ENCODE measurements around the gene PARD6A.
"Not testable (repeated sequence)": the region's sequence is repeated elsewhere in the genome, so short reads cannot be mapped to it uniquely, and the experiment has no call there.

Gene PARD6A

DNA sequence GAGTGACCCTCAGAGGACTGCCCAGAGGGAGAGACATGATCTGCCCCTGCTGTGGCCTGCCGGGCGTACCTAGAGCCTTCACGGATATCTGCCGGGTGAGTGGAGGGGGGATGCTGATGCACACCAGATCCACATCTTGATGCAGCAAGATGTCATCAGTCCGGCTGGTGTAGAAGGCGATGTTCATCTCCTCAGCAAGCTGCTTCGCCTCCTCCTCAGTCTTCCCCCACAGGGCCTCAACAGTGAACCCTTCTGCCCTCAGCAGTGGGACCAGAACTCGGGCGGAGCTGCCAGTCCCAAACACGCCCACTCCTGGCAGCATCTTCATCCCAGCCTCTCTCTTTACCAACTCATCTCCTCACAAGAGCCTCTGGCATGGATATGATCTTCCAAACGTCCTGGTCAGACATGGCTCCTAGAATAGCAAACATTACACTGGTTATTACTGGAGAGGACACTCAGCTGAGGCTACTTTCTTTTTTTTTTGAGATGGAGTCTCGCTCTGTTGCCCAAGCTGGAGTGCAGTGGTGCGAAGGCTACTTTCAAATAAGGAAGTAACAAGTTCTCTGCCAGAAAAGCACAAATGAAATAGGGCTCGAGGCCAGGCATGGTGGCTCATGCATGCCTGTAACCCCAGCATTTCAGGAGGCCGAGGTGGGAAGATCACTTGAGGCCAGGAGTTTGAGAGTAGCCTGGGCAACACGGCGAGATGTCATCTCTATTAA lies 24.8 kb downstream of the PARD6A start:
- DNase-seq (ENCODE audit: low read depth in 2 of 2) = no peak

DNA sequence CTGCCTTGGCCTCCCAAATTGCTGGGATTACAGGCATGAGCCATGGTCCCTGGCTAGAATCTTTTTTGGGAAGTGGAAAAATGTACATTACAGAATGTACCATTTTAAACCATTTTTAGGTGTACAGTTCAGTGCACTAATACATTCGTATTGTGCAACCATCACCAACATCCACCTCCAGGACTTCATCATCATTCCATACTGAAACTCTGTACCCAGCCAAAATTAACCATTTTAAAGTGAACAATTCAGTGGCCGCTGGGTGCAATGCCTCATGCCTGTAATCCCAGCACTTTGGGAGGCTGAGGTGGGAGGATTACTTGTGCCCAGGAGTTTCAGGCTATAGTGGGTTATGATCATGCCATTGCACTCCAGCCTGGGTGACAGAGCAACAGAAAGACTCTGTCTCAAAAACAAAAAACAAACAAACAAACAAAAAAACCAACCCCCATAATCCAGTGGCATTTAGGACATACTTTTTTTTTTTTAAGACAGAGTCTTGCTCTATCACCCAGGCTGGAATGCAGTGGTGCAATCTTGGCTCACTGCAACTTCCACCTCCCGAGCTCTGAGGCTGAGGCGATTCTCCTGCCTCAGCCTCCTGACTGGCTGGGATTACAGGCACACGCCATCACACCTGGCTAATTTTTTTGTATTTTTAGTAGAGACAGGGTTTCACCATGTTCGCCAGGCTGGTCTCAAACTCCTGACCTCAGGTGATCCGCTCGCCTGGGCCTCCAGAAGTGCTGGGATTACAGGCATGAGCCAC lies 32.9 kb downstream of the PARD6A start:
- DNase-seq (ENCODE audit: low read depth in 2 of 2) = not testable (repeated sequence)

DNA sequence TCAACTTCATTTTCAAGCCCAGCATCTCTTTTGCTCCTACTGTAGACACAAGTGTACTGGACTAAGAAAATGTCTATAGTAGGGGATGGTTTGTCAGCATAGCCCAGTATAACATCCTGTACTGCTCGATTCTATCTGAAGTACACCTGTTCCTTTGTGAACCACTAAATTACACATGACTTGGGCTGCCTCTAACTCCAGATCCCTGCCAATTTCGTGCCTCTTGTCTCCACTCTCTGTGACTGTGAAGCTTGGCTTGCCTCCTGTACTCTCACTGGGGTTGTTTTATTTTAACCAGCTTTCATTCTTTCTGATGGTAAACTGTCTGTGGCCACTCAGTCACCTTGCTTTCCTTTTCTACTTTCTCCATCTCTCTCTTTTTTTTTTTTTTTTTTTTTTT lies 33.9 kb downstream of the PARD6A start:
- DNase-seq (ENCODE audit: low read depth in 2 of 2) = no peak

DNA sequence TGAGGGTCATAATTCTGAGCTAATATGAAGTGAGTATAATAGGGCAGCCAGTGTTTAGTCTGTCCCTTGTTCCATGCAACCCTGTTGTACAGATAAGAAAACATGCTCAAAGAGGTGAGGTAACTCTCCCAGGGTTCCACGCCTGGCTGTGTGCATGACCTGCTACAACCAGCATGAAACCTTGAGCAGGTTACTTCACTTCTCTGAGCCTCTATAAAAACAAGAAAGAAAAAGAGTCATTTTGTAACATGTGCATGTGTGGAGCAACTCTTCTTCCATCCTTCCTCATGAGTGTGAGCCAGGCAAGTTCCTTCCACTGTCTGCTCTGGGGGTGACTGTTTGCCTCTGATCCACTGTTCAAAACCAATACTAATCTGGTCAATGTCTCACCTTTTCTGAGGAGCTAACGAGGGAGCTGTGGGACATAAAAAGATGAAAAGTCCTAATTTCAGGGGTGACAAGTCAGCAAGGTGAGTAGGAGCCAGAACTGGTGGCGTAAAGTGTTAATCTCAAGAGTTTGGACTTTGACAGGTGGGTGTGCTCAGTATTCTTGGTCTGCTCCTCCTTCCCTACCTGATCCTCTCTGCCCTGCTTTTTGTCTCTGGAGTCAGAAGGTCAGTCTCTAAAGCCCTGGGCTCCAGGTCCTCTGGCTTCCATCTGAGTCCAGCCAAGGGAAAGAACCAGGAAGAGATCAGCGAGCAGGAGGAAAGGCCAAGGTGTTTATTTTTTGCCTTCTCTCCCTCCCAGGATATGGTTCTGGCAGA lies 36.8 kb downstream of the PARD6A start:
- no peak for DNase-seq (ENCODE audit: low read depth in 2 of 2)

DNA sequence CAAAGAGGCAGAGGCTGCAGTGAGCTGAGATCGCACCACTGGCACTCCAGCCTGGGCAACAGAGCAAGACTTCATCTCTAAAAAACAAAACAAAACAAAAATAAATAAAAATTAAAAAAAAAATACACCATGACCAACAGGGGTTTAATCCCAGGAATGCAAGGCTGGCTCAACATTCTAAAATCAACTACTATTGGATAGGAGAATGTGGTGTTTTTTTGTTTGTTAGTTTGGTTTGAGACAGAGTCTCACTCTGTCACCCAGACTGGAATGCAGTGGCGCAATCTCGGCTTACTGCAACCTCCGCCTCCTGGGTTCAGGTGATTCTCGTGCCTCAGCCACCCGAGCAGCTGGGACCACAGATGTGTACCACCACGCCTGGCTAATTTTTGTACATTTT lies 38.5 kb downstream of the PARD6A start:
- no peak for DNase-seq (ENCODE audit: low read depth in 2 of 2)

DNA sequence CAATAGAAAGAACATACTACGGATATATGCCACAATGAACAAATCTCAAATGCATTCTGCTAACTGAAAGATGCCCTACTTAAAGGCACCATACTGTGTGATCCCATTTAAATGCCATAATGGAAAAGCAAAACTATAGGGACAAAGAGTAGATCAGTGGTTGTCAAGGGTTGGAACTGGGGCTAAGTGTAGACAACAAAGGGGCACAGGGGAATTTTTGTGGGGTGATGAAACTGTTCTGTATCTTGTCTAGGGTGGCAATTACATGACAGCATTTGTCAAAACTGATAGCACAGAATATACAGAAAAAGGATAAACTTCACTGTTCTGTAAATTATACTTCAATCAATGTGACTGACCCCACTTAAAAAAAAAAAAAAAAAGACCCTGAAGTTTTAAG lies 40.7 kb downstream of the PARD6A start:
- no peak for DNase-seq (ENCODE audit: low read depth in 2 of 2)

DNA sequence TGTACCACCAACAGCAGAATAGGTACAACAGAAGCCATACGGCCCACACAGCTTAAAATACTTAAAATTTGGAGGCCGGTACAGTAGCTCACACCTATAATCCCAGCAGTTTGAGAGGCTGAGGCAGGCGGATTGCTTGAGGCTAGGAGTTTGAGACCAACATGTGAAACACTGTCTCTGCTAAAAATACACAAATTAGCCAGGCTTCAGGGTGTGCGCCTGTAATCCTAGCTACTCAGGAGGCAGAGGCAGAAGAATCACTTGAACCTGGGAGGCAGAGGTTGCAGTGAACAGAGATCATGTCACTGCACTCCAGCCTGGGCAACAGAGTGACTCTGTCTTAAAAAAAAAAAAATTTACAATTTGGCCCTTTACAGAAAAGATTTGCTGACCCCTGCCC lies 41.4 kb downstream of the PARD6A start:
- DNase-seq (ENCODE audit: low read depth in 2 of 2) = no peak

DNA sequence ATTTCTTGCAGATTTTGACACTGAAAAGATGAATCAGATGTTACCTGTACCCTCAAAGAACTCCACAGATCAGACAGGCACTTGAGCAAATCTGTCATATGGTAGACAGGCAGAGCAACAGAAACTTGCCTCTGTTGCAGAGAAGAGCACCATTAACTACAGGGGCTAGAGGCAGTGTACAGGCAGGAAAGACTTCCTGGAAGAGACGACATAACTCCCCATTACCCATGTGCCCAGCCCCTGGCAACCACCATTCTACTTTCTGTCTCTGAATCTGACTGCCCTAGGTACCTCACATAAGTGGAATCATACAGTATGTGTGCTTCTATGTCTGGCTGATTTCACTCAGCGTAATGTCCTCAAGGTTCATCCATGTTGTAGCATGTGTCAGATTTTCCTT lies 42.9 kb downstream of the PARD6A start:
- no peak for DNase-seq (ENCODE audit: low read depth in 2 of 2)

DNA sequence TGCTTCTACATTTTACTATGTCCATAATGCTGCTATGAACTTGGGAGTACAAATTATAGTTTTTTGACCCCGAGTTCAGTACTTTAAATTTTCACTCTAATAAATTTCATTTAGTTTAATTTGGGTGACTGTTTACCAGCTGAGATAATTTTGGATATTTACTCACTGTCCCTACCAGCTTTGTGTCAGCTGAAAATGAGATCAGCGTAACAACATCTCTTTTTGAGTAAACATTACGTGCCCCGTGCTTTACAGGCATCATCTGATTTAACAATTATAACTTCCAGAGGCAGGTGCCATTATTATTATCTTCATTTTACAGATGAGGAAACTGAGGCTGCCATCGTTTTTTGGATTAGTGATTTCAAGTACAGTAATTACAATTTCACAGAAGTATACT lies 43.4 kb downstream of the PARD6A start:
- no peak for DNase-seq (ENCODE audit: low read depth in 2 of 2)

DNA sequence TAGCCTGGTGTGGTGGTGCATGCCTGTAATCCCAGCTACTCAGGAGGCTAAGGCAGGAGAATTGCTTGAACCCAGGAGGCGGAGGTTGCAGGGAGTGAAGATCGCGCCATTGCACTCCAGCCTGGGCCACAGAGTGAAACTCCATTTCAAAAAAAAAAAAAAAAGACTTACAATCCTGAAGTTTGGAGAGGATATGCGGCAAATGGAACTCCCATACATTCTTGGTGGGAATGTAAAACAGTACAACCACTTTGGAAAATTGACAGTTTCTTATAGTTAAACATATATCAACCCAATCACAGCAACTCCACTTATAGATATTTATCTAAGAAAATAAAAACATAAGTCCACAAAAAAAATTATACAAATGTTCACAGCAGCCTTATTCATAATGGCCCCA lies 46.5 kb downstream of the PARD6A start:
- DNase-seq (ENCODE audit: low read depth in 2 of 2) = no peak

DNA sequence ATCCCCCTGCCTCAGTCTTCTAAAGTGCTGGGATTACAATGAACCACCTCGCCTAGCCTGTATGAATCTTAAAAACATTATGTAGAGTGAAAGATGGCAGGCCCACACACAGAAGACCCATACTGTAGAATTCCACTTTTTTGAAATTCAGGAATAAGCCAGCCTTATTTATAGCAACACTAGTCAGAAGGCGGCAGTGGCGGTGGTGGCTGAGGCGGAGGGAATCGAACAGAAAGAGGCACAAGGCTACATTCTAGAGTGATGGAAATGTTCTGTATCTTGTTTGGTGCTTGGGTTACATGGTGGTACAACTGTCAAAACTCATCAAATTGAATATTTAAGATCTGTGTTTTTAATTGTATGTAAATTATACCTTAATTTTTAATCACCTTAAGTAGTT lies 47.0 kb downstream of the PARD6A start:
- DNase-seq (ENCODE audit: low read depth in 2 of 2) = no peak

DNA sequence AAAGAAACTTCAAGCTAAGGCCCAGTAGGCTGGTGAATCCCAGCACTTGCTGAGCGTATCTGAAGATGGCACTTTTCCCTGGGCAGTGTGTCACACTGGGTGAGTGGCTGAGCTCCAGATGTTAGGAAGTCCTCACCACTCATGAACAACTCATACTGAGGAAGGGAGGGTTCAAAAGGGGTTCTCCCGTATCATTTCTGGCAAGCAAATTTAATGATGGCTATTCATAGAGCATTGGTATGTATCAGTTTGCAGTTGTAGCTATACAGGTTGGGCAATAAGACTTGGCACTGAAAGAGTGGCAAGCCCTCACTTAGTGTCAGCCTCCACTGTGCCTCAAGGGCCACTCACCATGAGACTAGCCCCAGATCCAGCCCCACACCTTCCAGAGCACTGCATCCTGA lies 47.6 kb downstream of the PARD6A start:
- DNase-seq (ENCODE audit: low read depth in 2 of 2) = no peak

DNA sequence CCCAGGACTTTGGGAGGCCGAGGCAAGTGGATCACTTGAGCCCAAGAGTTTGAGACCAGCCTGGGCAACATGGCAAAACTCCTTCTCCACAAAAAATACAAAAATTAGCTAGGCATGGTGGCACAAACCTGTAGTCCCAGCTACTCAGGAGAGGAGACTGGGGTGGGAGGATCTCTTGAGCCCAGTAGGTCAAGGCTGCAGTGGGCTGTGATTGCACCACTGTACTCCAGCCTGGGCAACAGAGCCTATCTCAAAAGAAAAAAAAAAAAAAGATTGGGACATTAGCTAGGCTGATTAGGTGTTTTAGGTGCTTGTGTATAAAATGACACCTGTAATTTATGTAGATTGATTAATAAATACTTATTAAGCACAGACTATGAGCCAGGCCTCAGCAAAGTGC lies 48.3 kb downstream of the PARD6A start:
- no peak for DNase-seq (ENCODE audit: low read depth in 2 of 2)

DNA sequence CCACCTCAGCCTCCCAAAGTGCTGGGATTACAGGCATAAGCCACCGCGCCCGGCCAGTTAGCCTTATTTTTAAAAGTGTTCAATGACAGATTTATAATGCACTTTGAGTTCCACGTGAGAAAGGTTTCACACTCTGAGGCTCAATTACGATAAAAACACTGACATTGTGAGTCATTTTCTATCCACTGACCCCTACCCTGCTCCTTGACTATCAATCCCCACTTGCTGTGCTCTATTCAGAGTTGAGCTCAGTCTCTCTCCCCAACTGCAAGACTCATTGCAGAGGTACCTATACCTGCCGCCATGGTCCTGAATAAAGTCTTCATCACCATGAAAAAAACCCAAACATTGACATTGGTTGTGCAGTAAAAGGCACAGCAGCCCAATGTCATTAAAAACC lies 49.8 kb downstream of the PARD6A start:
- DNase-seq (ENCODE audit: low read depth in 2 of 2) = no peak
